HG03095 (cell line): Measurements from ENCODE around the gene ASCL3.
"Not testable (repeated sequence)": the region's sequence is repeated elsewhere in the genome, so short reads cannot be mapped to it uniquely, and the experiment has no call there.

Source experiments
- ATAC-seq: cut with Tn5 transposase; IDR thresholded peaks from one replicate; pipeline ENCODE4 v1.9.1; 2021; ENCODE audit warnings: moderate library complexity; ENCODE audit not compliant: unreplicated experiment

ASCL3 gene

GRCh38 chr11:8948886-8949285 lies 6.1 kb upstream of the ASCL3 start:
- no peak for ATAC-seq

GRCh38 chr11:8947230-8947943 lies 4.6 kb upstream of the ASCL3 start:
- no peak for ATAC-seq

DNA sequence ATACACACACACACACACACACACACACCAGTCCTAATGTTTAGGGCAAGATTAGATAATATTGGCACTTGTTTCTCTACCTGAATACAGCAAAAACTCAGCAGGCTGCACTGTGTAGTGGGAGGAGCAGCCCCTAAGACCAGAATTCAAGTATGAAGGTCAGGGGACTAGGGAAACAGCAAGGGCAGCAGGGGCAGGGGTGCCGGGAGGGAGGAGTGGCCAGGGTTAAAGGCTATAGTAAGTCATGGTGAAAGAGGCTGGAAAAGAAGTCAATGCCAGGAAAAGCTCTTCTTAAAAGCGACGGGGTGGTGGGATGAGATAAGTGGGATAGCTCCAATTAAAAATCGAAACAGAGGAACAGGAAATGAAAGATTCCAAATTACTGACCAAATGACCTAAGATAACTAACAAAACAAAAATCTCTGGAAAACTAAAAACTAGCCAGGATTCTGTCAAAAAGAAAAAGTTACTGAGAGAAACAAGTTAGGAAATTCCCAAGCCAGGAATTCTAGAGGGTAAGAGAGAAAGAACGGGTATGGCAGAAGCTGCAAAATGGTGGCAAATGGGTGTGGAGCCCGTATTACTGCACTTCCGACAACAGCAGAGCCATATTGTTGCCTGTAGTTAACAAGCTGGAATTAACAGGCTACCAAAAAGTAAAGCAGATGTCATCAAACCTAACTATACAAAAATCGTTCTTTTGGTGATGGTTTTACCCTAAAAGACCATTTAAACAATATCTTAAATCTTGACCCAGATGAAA lies 1.3 kb downstream of the ASCL3 start:
- ATAC-seq, result no peak

GRCh38 chr11:8937659-8938058 lies 5.2 kb downstream of the ASCL3 start:
- ATAC-seq, result no peak

DNA sequence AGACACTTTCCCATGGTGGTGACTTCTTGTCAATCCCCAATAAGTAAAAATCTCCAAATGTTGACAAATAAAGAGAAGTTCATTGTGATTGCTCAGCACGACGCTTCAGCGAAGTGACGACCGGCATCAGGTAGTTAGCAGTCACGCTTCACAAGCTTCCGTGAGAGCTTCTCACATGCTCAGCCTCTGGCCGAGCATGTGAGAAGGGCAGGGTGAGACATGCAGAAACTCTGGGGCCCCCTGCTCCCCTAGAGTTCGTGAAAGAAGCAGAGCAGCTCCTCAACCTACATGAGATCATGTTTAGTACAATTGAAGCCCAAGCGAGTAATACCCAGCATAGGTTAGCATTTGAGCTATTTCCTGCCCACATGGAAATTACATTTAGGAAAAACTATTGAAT lies 5.7 kb downstream of the ASCL3 start:
- ATAC-seq, result no peak

GRCh38 chr11:8935789-8936188 lies 7.0 kb downstream of the ASCL3 start:
- not testable (repeated sequence) for ATAC-seq

DNA sequence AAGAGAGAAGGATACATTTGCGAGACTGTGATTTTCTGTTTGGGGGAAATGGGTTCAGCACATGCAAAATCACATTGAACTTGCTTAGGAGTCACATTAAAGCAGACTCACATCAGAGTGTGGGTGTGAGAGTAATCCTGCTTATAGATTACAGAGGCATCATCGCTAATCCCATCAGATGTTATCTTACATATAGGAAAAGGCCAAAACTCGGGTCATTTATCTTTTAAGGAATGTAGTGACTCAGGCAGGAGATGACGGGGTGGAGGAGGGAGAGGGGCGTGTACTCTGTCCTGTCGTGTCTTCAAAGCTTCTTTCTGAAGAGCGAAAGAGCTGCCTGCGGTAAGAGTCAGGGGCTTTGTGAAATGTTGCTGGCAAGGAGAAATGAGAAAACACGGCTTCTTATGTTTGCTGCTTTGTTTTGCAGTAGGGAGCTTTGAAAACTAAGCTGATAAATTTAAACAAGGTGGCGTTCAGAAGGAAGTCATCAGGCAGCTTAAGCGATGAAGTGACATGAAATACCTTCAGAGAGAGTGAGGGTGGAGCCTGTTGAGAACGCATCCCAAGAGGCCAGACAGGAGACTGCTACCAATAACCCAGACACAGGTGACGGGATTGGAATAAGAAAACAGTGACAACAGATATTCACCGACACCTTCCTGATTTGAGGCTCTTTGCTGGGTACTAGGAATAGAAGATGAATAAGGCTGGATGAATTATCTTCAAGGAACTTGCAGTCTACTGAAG lies 7.9 kb downstream of the ASCL3 start:
- ATAC-seq, result no peak

DNA sequence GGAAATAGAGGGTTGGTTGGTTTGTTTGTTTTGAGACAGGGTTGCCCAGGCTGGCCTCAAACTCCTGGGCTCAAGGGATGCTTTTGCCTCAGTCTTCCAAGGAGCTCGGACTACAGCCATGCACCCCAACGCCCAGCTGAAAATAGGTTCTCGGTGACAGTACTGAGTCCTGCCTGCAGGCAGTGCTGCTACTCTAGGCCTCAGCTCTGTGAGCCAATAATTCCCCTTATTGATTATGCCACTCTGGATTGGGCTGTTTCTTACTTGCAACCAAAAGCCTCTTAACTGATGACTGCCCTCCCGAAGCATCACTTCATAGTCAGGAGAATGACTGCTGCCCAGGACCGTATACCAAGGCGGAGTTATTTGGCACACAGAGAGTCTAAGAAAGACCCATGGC lies 8.9 kb downstream of the ASCL3 start:
- ATAC-seq, result no peak

GRCh38 chr11:8932564-8933180 lies 10.1 kb downstream of the ASCL3 start, which contains the start of gene C11orf16:
TSS of gene C11orf16 (minus strand) at chr11:8932947. CDS start at chr11:8932308, 639 bp downstream.
- no peak for ATAC-seq

GRCh38 chr11:8930456-8931175 lies 12.2 kb downstream of the ASCL3 start:
- no peak for ATAC-seq

DNA sequence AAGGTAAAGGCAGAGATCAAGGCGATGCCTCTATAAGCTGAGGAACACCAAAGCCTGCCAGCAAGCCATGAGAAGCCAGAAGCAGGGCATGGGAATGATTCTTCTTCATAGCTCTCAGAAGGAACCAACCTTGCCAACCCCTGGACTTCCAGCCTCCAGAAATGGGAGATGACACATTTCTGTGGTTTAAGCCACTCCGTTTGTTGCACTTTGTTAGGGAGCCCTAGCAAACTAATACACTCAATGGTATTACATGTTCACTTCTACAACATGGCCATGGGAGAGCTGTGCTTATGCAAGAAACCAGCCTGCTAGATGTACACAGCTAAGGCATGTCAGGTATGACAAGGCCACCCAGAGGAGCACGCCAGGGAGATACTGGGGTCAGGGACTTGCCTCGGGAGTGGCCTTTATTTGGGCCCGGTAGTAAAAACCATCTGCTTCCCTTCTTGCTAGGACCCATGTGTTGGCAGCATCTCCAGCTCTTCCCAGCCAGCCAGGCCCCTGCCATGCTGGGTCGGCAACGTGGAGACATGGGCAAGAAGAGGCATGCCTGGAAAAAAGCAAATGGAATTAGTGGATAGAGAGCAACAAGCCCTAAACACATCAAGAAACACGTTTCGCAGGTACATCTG lies 13.7 kb downstream of the ASCL3 start:
- no peak for ATAC-seq

DNA sequence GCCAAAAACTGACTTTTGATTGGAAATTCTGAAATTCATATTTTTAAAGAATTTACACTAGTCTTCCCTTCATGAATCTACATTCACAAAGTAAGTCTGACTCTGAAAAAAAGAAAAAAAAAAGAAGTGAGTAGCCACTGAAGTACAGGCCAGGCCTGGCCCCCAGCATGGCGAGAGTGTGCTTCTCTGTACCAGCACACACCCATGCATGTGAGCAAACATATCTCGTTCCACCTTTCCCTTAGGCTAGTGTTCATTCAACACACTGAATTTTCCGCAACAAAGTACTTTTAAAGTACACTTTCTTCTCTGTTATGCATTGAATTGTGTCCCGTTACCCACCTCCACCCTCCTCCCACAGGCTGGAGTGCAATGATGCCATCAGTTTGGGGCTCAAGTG lies 14.6 kb downstream of the ASCL3 start:
- ATAC-seq, result no peak

DNA sequence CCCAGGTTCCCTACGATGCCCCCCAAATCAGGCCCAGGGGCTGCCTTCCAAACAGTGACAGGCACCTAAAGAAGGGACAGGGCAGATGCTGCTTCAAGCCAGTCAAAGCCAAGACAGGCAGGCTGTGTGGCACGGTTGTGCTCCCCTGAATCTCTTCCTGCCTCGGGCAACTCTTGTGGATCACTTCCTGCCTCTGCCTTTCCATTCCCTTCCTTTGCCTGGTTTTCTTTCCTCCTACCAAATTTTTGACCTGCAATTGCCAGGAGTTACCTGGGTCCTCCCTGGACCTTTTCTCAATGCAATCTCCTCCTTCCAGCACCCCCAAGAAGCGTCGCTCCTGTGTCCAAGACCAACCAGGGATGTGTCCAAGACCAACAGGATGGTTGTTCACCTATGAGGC lies 15.6 kb downstream of the ASCL3 start:
- no peak for ATAC-seq

GRCh38 chr11:8926236-8926635 lies 16.6 kb downstream of the ASCL3 start:
- ATAC-seq, result no peak

DNA sequence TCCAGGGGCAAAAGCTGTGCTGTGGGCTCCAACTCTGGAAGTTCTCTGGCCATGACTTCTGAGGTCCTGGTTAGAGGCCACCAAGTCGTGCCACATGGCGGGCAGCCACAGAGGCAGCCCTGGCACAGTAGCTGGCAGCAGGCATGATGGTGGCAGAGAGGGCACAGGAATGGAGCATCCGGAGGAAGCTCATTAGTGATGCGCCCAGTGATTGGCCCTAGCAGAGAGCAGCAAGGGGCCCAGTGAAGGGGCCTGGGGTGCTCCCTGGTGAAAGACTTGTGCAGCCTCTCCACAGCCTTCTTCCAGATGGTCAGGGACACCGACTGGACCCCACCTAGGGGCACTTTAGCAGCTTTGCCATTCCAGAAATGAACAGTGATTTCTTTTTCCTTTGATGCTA lies 17.1 kb downstream of the ASCL3 start:
- no peak for ATAC-seq

GRCh38 chr11:8922691-8923090 lies 20.1 kb downstream of the ASCL3 start:
- no peak for ATAC-seq

DNA sequence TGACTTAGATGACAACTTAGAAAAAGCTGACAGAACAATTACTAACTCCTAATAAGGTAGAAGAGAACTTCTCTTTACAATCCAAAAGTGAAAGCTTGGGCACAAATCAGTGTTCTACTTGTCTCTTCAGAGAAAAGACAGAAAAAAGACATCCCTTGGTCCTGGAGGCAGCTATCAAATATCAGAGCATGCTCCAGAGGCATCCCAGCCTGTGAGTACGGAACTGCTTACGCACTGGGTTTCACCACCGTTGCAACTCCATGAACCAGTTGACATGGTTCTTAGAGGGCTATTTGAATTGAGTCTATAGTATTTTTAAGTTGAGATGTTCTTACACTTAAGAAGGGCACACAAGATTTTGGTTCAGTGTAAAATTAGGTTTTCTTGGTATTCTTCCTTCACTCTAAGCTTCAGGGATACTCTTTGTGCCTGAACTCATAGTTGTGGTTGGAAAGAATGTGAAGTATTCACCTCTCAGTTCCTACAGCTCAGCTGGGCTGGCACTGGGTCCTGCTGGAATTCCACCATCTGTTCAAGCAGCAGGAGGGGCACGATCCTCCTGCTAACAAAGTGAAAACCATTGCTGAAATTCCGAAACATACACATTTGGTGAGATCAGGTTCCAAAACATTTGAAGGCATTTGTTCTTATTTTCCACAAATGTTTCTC lies 25.5 kb downstream of the ASCL3 start:
- ATAC-seq, result no peak

DNA sequence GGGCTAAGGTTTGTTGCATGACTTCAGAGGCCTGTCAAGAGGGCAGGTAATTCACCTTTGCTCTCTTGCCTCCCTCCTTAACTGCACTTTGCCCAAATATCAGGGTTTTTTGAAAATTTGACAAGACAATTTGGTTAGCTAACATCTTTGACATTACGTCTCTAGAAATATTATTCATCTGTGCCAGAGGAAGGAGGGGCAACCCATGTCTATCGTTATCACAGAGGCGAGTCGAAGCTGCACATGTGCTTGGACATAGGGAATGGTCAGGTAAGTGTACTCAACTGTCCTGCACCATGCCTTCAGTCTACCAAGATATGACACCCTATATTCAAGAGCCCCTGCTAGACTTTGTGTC lies 28.2 kb downstream of the ASCL3 start:
- ATAC-seq, result no peak

DNA sequence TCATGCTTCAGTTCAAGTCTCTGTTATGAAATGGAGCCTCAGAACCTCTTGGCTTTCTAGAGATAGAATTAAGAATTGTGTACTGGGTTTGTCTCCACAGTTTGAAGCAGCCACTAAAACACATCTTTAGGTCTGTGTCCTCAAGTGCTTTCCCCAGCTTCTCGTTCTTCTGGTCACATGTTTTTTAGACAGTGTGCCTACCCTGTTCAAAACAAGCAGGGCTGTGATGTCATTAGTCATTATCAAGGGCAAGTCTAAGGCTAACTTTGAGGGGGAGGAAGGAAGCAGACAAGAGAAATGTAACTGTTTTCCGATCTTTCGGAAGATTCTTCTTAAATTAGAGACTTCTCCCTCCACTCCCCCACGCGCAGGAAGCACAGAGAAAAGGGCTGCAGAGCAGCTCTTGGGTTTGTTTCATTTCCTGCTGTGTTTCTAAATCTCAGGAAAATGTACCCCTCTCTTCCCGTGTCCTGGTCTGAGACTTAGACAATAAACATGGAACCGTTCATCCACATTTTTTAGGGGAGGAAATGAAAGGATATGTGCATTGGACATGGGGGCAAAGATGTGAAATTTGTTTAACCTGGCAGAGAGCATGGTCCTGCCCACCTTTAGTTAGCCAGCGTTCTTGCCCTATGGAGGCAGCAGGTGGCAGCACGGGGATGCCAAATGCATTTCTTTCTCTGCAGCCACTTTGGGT lies 28.7 kb downstream of the ASCL3 start:
- no peak for ATAC-seq
